PC-9 (cell line): ENCODE measurements around the gene RIOX2. TPM values are rescaled to one million over a fixed set of nuclear protein-coding genes. Genes with fewer than 3 reads are reported as not detected.

Source experiments
- BruUV-seq: library from RNA; stranded (reverse); fragments of 400-500 nt; replicated peaks from 2 replicates; lab custom pipeline; 2021; lab: Mats Ljungman, UMichigan
- CTCF ChIA-PET: fragments of 300-600 bp; sonication (Branson Sonifier 250); formaldehyde crosslinking; loops from one replicate; lab custom pipeline; 2022; ENCODE audit warnings: antibody characterized with exemption; lab: Charles Lee
- POLR2A ChIA-PET: fragments of 300-600 bp; sonication (Branson Sonifier 250); formaldehyde crosslinking; loops from one replicate; lab custom pipeline; 2022; ENCODE audit warnings: antibody characterized with exemption; ENCODE audit not compliant: unreplicated experiment; lab: Charles Lee
- DNase-seq, 2 experiments: peaks; one replicate each; pipeline versions ENCODE4 v3.0.0 to v3.0.0-alpha.2; 2015 to 2022; ENCODE audit warnings: mixed read lengths in 1 of 2
- H2AFZ ChIP-seq: fragments of 200-600 bp; sonication (generic); 2 replicates; pipeline ENCODE4 v1.8.1; 2017; ENCODE audit warnings: antibody characterized with exemption
- H3F3A ChIP-seq: fragments of 200-600 bp; sonication (generic); 2 replicates; pipeline ENCODE4 v1.8.1; 2017; ENCODE audit warnings: antibody characterized with exemption, mild to moderate bottlenecking, low read depth; ENCODE audit not compliant: insufficient read depth
- H3K27ac ChIP-seq: fragments of 200-600 bp; sonication (generic); 2 replicates; pipeline ENCODE4 v1.6.1; 2016; ENCODE audit warnings: mixed run types
- H3K27me3 ChIP-seq: fragments of 200-600 bp; sonication (generic); 2 replicates; pipeline ENCODE4 v1.6.1; 2016; ENCODE audit warnings: low read depth, mixed run types; ENCODE audit not compliant: insufficient read depth
- H3K36me3 ChIP-seq: fragments of 200-600 bp; sonication (generic); 2 replicates; pipeline ENCODE4 v1.6.1; 2016; ENCODE audit warnings: low read depth, mixed run types
- H3K4me1 ChIP-seq: fragments of 200-600 bp; sonication (generic); replicated peaks from 2 replicates; pipeline ENCODE4 v1.6.1; 2016; ENCODE audit warnings: mixed run types; ENCODE audit not compliant: insufficient read depth
- H3K4me2 ChIP-seq: fragments of 200-600 bp; sonication (generic); 2 replicates; pipeline ENCODE4 v1.6.1; 2017; ENCODE audit warnings: mixed run types
- H3K4me3 ChIP-seq: fragments of 200-600 bp; sonication (generic); 2 replicates; pipeline ENCODE4 v1.6.1; 2016; ENCODE audit warnings: mixed run types
- H3K79me2 ChIP-seq: fragments of 200-600 bp; sonication (generic); 2 replicates; pipeline ENCODE4 v1.6.1; 2017; ENCODE audit warnings: low read depth, mixed run types
- H3K9me2 ChIP-seq: fragments of 200-600 bp; sonication (generic); 2 replicates; pipeline ENCODE4 v1.8.1; 2017; ENCODE audit warnings: mild to moderate bottlenecking; ENCODE audit not compliant: insufficient read depth
- H3K9me3 ChIP-seq: fragments of 200-600 bp; sonication (generic); 2 replicates; pipeline ENCODE4 v1.8.1; 2016; ENCODE audit warnings: low read depth; ENCODE audit not compliant: insufficient read depth
- H4K20me1 ChIP-seq: fragments of 200-600 bp; sonication (generic); 2 replicates; pipeline ENCODE4 v1.8.1; 2017; ENCODE audit not compliant: insufficient read depth
- EZH2 ChIP-seq: fragments of 200-600 bp; sonication (generic); IDR thresholded peaks from 2 replicates; pipeline ENCODE4 v1.8.0; 2017; ENCODE audit warnings: antibody characterized with exemption, low read depth
- intact Hi-C: fragments of 100-400 bp; cut with micrococcal nuclease; formaldehyde crosslinking; loops from one replicate; pipeline ENCODE4 v1.10.0; 2022; ENCODE audit not compliant: unreplicated experiment
- total RNA-seq: library from RNA; stranded (reverse); gene quantifications from 2 replicates; pipeline ENCODE4 v1.2.3, GENCODE V29; 2021
- TF ChIP-seq, protein P1 (sequence below): fragments of 200-600 bp; sonication (generic); conservative IDR thresholded peaks from 2 replicates; pipeline ENCODE4 v1.6.1; 2017; ENCODE audit warnings: mixed run types, antibody characterized with exemption, mild to moderate bottlenecking, moderate library complexity

RIOX2 gene
- total RNA-seq, 1 experiment from 2014 or later = 33.1 TPM

DNA sequence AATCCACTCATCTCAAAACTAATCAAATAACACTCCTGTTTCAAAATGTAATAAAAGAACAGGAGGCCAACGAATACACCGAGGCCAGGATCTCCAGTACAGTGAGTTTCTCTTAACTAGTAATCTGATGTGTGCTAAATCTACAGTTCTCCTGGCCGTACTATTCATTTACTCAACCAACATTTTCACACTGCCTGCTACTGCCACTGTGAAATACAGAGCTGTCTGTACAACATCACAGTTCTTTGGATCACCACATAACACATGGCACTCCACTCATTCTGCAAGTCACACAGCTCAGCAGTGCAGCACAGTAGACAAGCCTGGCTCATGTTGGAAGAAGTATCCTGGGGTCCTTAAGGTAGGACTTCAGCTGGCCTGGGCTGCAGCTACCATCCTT lies 21.9 kb downstream of the RIOX2 start:
- TF ChIP-seq EZH2 = no peak
- TF ChIP-seq, protein P1, sequence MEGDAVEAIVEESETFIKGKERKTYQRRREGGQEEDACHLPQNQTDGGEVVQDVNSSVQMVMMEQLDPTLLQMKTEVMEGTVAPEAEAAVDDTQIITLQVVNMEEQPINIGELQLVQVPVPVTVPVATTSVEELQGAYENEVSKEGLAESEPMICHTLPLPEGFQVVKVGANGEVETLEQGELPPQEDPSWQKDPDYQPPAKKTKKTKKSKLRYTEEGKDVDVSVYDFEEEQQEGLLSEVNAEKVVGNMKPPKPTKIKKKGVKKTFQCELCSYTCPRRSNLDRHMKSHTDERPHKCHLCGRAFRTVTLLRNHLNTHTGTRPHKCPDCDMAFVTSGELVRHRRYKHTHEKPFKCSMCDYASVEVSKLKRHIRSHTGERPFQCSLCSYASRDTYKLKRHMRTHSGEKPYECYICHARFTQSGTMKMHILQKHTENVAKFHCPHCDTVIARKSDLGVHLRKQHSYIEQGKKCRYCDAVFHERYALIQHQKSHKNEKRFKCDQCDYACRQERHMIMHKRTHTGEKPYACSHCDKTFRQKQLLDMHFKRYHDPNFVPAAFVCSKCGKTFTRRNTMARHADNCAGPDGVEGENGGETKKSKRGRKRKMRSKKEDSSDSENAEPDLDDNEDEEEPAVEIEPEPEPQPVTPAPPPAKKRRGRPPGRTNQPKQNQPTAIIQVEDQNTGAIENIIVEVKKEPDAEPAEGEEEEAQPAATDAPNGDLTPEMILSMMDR = no peak

DNA sequence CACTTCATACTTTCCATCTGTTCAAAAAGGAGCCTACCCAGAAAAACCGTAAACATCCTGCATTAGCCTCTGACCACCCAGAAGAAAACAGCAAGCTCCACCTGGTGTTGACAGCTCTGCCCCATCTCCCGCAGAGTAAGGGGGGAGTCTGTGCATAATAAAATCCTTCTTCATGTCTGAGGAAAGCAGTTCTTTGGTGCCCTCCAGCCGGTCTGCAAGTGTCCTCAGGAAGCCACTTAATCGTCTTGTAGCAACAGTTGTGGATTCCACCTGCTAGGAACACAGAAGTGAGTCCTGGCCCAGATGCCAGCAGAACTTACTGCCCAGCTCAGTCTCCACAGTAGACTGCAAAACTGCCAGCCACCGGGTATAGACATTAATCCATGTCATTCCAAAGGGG lies 22.5 kb downstream of the RIOX2 start:
- ChIA-PET POLR2A (no interaction called here), CTCF (no interaction called here)
- TF ChIP-seq EZH2 = no peak
- TF ChIP-seq, protein P1 = no peak
- H3K9me2 ChIP-seq = no peaks in the 10 kb centered on the region
- no peaks in the 10 kb centered on the region for H3K27me3 ChIP-seq
- intact Hi-C loops = loop anchor here (5.0 kb wide), 2 partner anchors 67 to 73 kb away; no protein-coding TSS in a partner anchor
- BruUV-seq = no TSS peak
- peaks cover 67% of the 10 kb centered on the region for H3K36me3 ChIP-seq
- H3K79me2 ChIP-seq = peaks cover 12% of the 10 kb centered on the region; the same call in 1 of the 2 replicates
- H4K20me1 ChIP-seq = no peaks in the 10 kb centered on the region
- no peak overlapping the region for H3K4me2 ChIP-seq
- no peak overlapping the region for H3K4me3 ChIP-seq
- H3K9me3 ChIP-seq = no peaks in the 10 kb centered on the region
- DNase-seq = no peak
- no peak overlapping the region for H3K27ac ChIP-seq
- H3K4me1 ChIP-seq = peaks cover 34% of the 10 kb centered on the region
- H2AFZ ChIP-seq = no peak overlapping the region
- peaks cover 23% of the 10 kb centered on the region for H3F3A ChIP-seq

More for the DNA sequence above, 21.9 kb downstream of the RIOX2 start:
- Histone ChIP-seq H3K36me3 (peaks cover 62% of the 10 kb centered on the region), H3F3A (peaks cover 23% of the 10 kb centered on the region), H4K20me1 (no peaks in the 10 kb centered on the region), H3K4me2 (no peak overlapping the region), H3K4me1 (peaks cover 34% of the 10 kb centered on the region), H2AFZ (no peak overlapping the region), H3K4me3 (no peak overlapping the region), H3K9me3 (no peaks in the 10 kb centered on the region), H3K27ac (no peak overlapping the region), H3K27me3 (no peaks in the 10 kb centered on the region), H3K9me2 (no peaks in the 10 kb centered on the region), H3K79me2 (peaks cover 12% of the 10 kb centered on the region; the same call in 1 of the 2 replicates)
- ChIA-PET CTCF (no interaction called here), POLR2A (no interaction called here)
- BruUV-seq = no TSS peak
- DNase-seq = no peak
- intact Hi-C loops = loop anchor here (5.0 kb wide), 2 partner anchors 68 to 72 kb away; no protein-coding TSS in a partner anchor

GRCh38 chr3:97949110-97949485 lies 23.1 kb downstream of the RIOX2 start:
- H3K27ac ChIP-seq = no peak overlapping the region
- H3K79me2 ChIP-seq = peaks cover 12% of the 10 kb centered on the region; the same call in 1 of the 2 replicates
- intact Hi-C loops = no loop called here
- BruUV-seq = no TSS peak
- no peak overlapping the region for H3K4me3 ChIP-seq
- peaks cover 66% of the 10 kb centered on the region for H3K36me3 ChIP-seq
- no peak overlapping the region for H2AFZ ChIP-seq
- no peak for TF ChIP-seq EZH2
- TF ChIP-seq, protein P1 = no peak
- ChIA-PET CTCF (no interaction called here), POLR2A (interaction anchor here (0.6 kb wide), 1 partner anchor 14 kb away, joined by 4 read pairs; no protein-coding TSS in a partner anchor)
- no peaks in the 10 kb centered on the region for H3K9me3 ChIP-seq
- H4K20me1 ChIP-seq = no peaks in the 10 kb centered on the region
- H3K27me3 ChIP-seq = no peaks in the 10 kb centered on the region
- peaks cover 23% of the 10 kb centered on the region for H3F3A ChIP-seq
- H3K9me2 ChIP-seq = no peaks in the 10 kb centered on the region
- peaks cover 32% of the 10 kb centered on the region for H3K4me1 ChIP-seq
- no peak overlapping the region for H3K4me2 ChIP-seq
- DNase-seq = no peak
